BLaER1 (cell line): ENCODE data around the gene MICU2.

Experiments
- H3K27ac ChIP-seq: shearing (Covaris generic); formaldehyde crosslinking; 2 replicates; pipeline ENCODE4 v1.8.1; 2022
- H3K27me3 ChIP-seq: shearing (Covaris generic); formaldehyde crosslinking; 2 replicates; pipeline ENCODE4 v1.8.1; 2022
- H3K36me3 ChIP-seq: shearing (Covaris generic); formaldehyde crosslinking; 2 replicates; pipeline ENCODE4 v1.8.1; 2022
- H3K4me1 ChIP-seq: shearing (Covaris generic); formaldehyde crosslinking; 2 replicates; pipeline ENCODE4 v1.8.1; 2022
- H3K4me2 ChIP-seq: shearing (Covaris generic); formaldehyde crosslinking; 2 replicates; pipeline ENCODE4 v1.8.1; 2022
- H3K4me3 ChIP-seq: shearing (Covaris generic); formaldehyde crosslinking; 2 replicates; pipeline ENCODE4 v1.8.1; 2022
- H3K9ac ChIP-seq: shearing (Covaris generic); formaldehyde crosslinking; 2 replicates; pipeline ENCODE4 v1.8.1; 2022
- H3K9me3 ChIP-seq: shearing (Covaris generic); formaldehyde crosslinking; 2 replicates; pipeline ENCODE4 v1.8.1; 2022
- H4K20me1 ChIP-seq: shearing (Covaris generic); formaldehyde crosslinking; 2 replicates; pipeline ENCODE4 v1.8.1; 2022
- Cebpa-rat ChIP-seq: shearing (Covaris generic); IDR thresholded peaks from 2 replicates; pipeline ENCODE4 v1.8.1; 2022

Gene MICU2

DNA sequence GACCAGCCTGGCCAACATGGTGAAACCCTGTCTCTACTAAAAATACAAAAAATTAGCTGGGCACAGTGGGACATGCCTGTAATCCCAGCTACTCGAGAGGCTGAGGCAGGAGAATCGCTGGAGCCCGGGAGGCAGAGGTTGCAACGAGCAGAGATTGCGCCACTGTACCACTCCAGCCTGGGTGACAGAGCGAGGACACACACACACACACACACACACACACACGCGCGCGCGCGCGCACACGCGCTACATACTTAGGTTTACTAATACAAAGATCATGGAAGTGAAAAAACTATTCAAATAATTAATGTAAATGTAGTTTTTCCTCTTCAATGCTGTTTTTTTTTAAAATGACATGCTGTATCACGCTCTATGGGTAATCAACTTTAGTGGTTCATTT lies 86.4 kb downstream of the MICU2 start:
- Histone ChIP-seq H3K9me3 (no peaks in the 10 kb centered on the region), H3K4me2 (no peak overlapping the region), H3K4me1 (no peaks in the 10 kb centered on the region), H4K20me1 (no peaks in the 10 kb centered on the region), H3K27me3 (no peaks in the 10 kb centered on the region), H3K27ac (no peak overlapping the region), H3K9ac (no peak overlapping the region), H3K36me3 (peaks cover 41% of the 10 kb centered on the region), H3K4me3 (no peak overlapping the region)
- TF ChIP-seq Cebpa-rat = no peak

DNA sequence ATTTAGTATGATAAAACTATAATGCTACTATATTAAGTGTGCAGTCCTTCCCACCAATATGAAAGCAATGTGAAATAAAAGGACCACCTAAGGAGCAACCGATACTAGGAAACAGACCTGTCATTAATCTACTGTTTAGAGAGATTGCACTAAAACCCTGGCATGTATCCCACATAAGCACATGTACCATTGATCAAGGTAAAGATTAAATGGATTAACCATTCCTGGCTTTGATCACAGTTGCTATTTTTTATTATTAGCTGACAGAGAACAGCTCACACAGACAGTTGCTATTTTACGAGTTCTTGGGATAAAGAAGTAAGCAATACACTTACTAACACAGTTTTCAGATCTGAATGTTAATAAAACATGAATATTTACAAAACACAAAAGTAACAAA lies 87.2 kb downstream of the MICU2 start:
- no peak overlapping the region for H3K4me2 ChIP-seq
- no peak overlapping the region for H3K4me3 ChIP-seq
- no peak overlapping the region for H3K9ac ChIP-seq
- no peak overlapping the region for H3K27ac ChIP-seq
- no peaks in the 10 kb centered on the region for H3K27me3 ChIP-seq
- peaks cover 39% of the 10 kb centered on the region for H3K36me3 ChIP-seq
- TF ChIP-seq Cebpa-rat = no peak
- H3K9me3 ChIP-seq = no peaks in the 10 kb centered on the region
- no peaks in the 10 kb centered on the region for H4K20me1 ChIP-seq
- H3K4me1 ChIP-seq = peaks cover 4% of the 10 kb centered on the region

DNA sequence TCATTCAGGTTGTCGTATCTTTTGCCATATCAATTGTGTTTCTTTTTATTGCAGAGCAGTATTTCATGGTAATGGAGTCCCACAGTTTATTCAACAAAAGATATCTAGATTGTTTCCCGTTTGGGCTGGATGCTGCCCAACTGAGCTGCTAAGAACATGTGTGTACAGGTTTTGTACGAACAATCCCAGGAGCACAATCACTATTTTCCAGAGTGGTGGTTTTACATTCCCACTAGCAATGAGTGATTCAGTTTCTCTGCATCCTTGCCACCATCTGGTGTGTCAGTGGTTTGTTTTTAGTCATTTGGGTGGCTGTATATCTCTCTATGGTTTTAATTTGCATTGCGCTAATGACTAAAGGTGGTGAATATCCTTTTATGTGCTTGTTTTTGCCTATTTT lies 92.1 kb downstream of the MICU2 start:
- no peak for TF ChIP-seq Cebpa-rat
- no peak overlapping the region for H3K9ac ChIP-seq
- peaks cover 11% of the 10 kb centered on the region for H3K4me1 ChIP-seq
- peaks cover 50% of the 10 kb centered on the region for H3K36me3 ChIP-seq
- no peak overlapping the region for H3K4me3 ChIP-seq
- H3K4me2 ChIP-seq = peak overlapping the region; percentile 32
- H3K27ac ChIP-seq = no peak overlapping the region
- H3K27me3 ChIP-seq = no peaks in the 10 kb centered on the region
- no peaks in the 10 kb centered on the region for H3K9me3 ChIP-seq
- no peaks in the 10 kb centered on the region for H4K20me1 ChIP-seq

GRCh38 chr13:21504379-21504778 lies 99.6 kb downstream of the MICU2 start:
- H3K4me2 ChIP-seq = no peak overlapping the region
- no peaks in the 10 kb centered on the region for H3K27me3 ChIP-seq
- H3K9ac ChIP-seq = no peak overlapping the region
- H3K4me3 ChIP-seq = no peak overlapping the region
- no peaks in the 10 kb centered on the region for H3K9me3 ChIP-seq
- H3K4me1 ChIP-seq = no peaks in the 10 kb centered on the region
- peaks cover 51% of the 10 kb centered on the region for H3K36me3 ChIP-seq
- H4K20me1 ChIP-seq = no peaks in the 10 kb centered on the region
- no peak for TF ChIP-seq Cebpa-rat
- H3K27ac ChIP-seq = no peak overlapping the region

DNA sequence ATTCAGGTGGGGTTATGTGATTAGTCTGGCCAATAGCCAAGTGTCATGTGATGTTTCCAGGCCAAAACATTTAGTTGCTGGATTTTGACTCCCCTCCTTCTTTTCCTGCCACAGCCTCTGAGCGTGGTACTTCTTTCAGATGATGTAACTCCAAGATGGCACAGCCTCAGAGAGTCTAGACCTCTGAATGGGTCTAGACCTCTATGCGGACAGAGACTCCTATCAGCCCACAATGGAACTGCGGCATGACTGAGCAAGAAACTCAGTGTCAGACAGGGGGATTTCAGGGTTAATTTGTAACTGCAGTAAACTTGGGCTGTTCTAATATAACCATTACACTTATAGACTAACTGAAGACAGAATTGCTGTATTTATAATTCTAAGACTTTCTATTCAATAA lies 102.3 kb downstream of the MICU2 start:
- Histone ChIP-seq H3K36me3 (peaks cover 41% of the 10 kb centered on the region), H3K9me3 (no peaks in the 10 kb centered on the region), H3K27ac (no peak overlapping the region), H3K4me1 (no peaks in the 10 kb centered on the region), H4K20me1 (no peaks in the 10 kb centered on the region), H3K9ac (no peak overlapping the region), H3K4me2 (no peak overlapping the region), H3K27me3 (no peaks in the 10 kb centered on the region), H3K4me3 (no peak overlapping the region)
- TF ChIP-seq Cebpa-rat = no peak

DNA sequence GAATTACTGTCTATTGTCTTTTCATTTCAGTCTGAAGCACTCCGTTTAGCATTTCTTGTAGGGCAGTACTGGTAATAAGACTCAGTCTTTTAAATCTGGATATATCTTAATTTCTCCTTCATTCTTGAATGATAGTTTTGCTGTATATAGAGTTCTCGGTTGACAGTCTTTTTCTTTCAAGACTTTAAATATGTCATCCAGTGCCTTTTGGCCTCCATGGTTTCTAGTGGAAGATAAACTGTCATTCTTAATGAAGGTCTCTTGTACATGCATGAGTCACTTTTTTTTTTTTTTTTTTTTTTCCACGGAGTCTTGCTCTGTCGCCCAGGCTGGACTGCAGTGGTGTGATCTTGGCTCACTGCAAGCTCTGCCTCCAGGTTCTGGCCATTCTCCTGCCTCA lies 117.6 kb downstream of the MICU2 start:
- Histone ChIP-seq H4K20me1 (no peaks in the 10 kb centered on the region), H3K36me3 (peaks cover 33% of the 10 kb centered on the region), H3K9ac (no peak overlapping the region), H3K27ac (no peak overlapping the region), H3K4me3 (no peak overlapping the region), H3K27me3 (no peaks in the 10 kb centered on the region), H3K4me1 (no peaks in the 10 kb centered on the region), H3K9me3 (peaks cover 48% of the 10 kb centered on the region), H3K4me2 (no peak overlapping the region)
- no peak for TF ChIP-seq Cebpa-rat

GRCh38 chr13:21483748-21484147 lies 120.2 kb downstream of the MICU2 start:
- Histone ChIP-seq H3K9ac (no peak overlapping the region), H3K4me1 (no peaks in the 10 kb centered on the region), H3K36me3 (peaks cover 19% of the 10 kb centered on the region), H3K4me2 (no peak overlapping the region), H3K9me3 (peaks cover 36% of the 10 kb centered on the region), H3K4me3 (no peak overlapping the region), H3K27me3 (no peaks in the 10 kb centered on the region), H4K20me1 (no peaks in the 10 kb centered on the region), H3K27ac (no peak overlapping the region)
- no peak for TF ChIP-seq Cebpa-rat

- Histone ChIP-seq H3K4me2 (no peak overlapping the region), H3K4me1 (peaks cover 10% of the 10 kb centered on the region; the same call in 1 of the 2 replicates), H3K9ac (0 out of 2 replicates have a peak overlapping the region, but pooled peaks have one; percentile 2), H3K36me3 (no peaks in the 10 kb centered on the region), H3K4me3 (no peak overlapping the region), H3K27ac (no peak overlapping the region), H4K20me1 (no peaks in the 10 kb centered on the region), H3K27me3 (no peaks in the 10 kb centered on the region), H3K9me3 (peaks cover 12% of the 10 kb centered on the region)
- TF ChIP-seq Cebpa-rat = no peak
Measured at GRCh38 chr13:21481359-21481758, 122.6 kb downstream of the MICU2 start.

GRCh38 chr13:21478881-21479808 lies 124.8 kb downstream of the MICU2 start:
- peaks cover 10% of the 10 kb centered on the region; the same call in 1 of the 2 replicates for H3K4me1 ChIP-seq
- H4K20me1 ChIP-seq = no peaks in the 10 kb centered on the region
- no peak overlapping the region for H3K9ac ChIP-seq
- H3K27ac ChIP-seq = no peak overlapping the region
- TF ChIP-seq Cebpa-rat = no peak
- H3K4me3 ChIP-seq = no peak overlapping the region
- H3K4me2 ChIP-seq = no peak overlapping the region
- H3K27me3 ChIP-seq = no peaks in the 10 kb centered on the region
- no peaks in the 10 kb centered on the region for H3K9me3 ChIP-seq
- no peaks in the 10 kb centered on the region for H3K36me3 ChIP-seq

GRCh38 chr13:21476893-21477472 lies 127.0 kb downstream of the MICU2 start:
- Histone ChIP-seq H3K9me3 (no peaks in the 10 kb centered on the region), H3K4me1 (peaks cover 23% of the 10 kb centered on the region), H3K4me3 (peak overlapping the region; percentile 66), H3K36me3 (no peaks in the 10 kb centered on the region), H3K27me3 (no peaks in the 10 kb centered on the region), H4K20me1 (no peaks in the 10 kb centered on the region), H3K4me2 (peak overlapping the region; percentile 78), H3K9ac (peak overlapping the region; percentile 75), H3K27ac (peak overlapping the region; percentile 63)
- TF ChIP-seq Cebpa-rat = no peak
